Body of pancreas (tissue), 4 donors: ENCODE measurements around the gene APC2. TPM values are rescaled to one million over a fixed set of nuclear protein-coding genes. Genes with fewer than 3 reads are reported as not detected.

Source experiments
- ATAC-seq: fragments of 150-250 bp; one replicate; pipeline ENCODE4 v1.9.1; 2016
- DNase-seq, 4 donors: peaks; one replicate each; pipeline ENCODE4 v3.0.0-alpha.2; 2019
- H3K27ac ChIP-seq, 4 donors: fragments of 200-600 bp; sonication (generic); 1 replicate in 3 of 4; 2 replicates in 1 of 4; pipeline versions ENCODE4 v1.5.1 to v1.6.1; 2016 to 2019; ENCODE audit warnings: mild to moderate bottlenecking in 1 of 4, mixed read lengths in 1 of 4, moderate library complexity in 1 of 4
- H3K27me3 ChIP-seq, 2 donors: fragments of 200-600 bp; sonication (generic); one replicate each; pipeline ENCODE4 v1.6.0; 2016; ENCODE audit warnings: mild to moderate bottlenecking in 1 of 2
- H3K36me3 ChIP-seq, 2 donors: fragments of 200-600 bp; sonication (generic); replicated peaks in 1 of 2; 2 replicates each; pipeline ENCODE4 v1.5.1; 2016; ENCODE audit warnings: low read depth in 2 of 2; ENCODE audit not compliant: insufficient read depth in 1 of 2
- H3K4me1 ChIP-seq: fragments of 200-600 bp; sonication (generic); one replicate; pipeline ENCODE4 v1.6.0; 2016
- H3K4me3 ChIP-seq, 2 donors: fragments of 200-600 bp; sonication (generic); 1 replicate in 1 of 2; 2 replicates in 1 of 2; pipeline ENCODE4 v1.5.1; 2016 to 2019
- H3K9me3 ChIP-seq, 3 donors: fragments of 200-600 bp; sonication (generic); 1 replicate in 2 of 3; 2 replicates in 1 of 3; pipeline ENCODE4 v1.5.1; 2016
- POLR2A ChIP-seq, 3 donors: fragments of 450-650 bp; IDR thresholded peaks; one replicate each; pipeline ENCODE4 v1.6.1; 2016; ENCODE audit warnings: antibody characterized with exemption in 3 of 3, mild to moderate bottlenecking in 2 of 3
- WGBS, 2 donors: methylation state at CpG; one replicate each; pipeline ENCODE4 v1.1.5; 2017; 5-methylcytosine and 5-hydroxymethylcytosine counted together
- intact Hi-C: fragments of 100-400 bp; cut with DNase I; formaldehyde crosslinking; loops from one replicate; pipeline ENCODE4 v1.15.1; 2023
- total RNA-seq, 2 donors: library from RNA; depleted of rRNA; stranded (reverse); fragments of >200 nt; gene quantifications; one replicate each; pipeline ENCODE4 v1.1.0, GENCODE V29; 2016
- TF ChIP-seq, protein P1 (sequence below), 7 experiments: fragments of 450-650 bp in 4 of 7; fragments of 200-600 bp in 3 of 7; sonication (generic) in 3 of 7; IDR thresholded peaks; one replicate each; pipeline ENCODE4 v1.5.1; 2016 to 2019; ENCODE audit warnings: antibody characterized with exemption in 7 of 7

Gene APC2
- total RNA-seq, 2 donors from 2014 or later = 0.26 TPM; not detected in 1

DNA sequence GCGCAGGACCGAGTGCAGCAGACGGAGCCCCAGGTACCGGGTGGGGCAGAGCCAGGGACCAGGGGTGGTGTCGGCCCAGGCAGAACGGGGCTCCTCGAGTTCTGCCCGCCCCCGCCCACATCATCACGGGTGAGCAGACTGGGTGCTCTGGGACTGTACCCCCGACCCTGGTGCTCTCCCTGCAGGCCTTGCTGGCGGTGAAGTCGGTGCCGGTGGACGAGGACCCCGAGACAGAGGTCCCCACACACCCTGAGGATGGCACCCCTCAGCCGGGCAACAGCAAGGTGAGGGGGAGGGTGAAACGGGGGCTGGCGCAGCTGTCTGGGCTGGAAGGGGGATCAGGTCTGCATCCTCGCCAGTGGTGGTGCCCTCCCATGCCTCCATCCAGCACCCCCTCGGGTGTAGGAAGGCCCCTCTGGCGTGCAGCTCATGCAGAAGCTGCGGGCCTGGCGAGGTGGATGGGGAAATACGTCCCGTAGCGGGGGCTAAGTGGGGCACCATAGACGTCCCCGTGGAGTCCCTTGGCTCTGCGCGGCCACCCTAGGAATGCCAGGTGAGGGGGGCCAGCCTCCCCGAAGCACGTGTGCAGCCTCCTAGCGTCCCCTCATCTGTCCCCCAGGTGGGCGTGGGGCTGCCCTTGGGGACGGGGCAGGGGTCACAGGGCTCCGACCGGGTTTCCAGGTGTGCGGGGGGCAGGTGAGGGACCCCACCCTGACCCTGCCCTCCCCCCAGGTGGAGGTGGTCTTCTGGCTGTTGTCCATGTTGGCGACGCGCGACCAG lies 6.4 kb downstream of the APC2 start:
- no peak overlapping the region for H3K4me3 ChIP-seq
- TF ChIP-seq, protein P1, sequence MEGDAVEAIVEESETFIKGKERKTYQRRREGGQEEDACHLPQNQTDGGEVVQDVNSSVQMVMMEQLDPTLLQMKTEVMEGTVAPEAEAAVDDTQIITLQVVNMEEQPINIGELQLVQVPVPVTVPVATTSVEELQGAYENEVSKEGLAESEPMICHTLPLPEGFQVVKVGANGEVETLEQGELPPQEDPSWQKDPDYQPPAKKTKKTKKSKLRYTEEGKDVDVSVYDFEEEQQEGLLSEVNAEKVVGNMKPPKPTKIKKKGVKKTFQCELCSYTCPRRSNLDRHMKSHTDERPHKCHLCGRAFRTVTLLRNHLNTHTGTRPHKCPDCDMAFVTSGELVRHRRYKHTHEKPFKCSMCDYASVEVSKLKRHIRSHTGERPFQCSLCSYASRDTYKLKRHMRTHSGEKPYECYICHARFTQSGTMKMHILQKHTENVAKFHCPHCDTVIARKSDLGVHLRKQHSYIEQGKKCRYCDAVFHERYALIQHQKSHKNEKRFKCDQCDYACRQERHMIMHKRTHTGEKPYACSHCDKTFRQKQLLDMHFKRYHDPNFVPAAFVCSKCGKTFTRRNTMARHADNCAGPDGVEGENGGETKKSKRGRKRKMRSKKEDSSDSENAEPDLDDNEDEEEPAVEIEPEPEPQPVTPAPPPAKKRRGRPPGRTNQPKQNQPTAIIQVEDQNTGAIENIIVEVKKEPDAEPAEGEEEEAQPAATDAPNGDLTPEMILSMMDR (IDR thresholded peaks at IDR 0.05) = no peak
- no peak for TF ChIP-seq POLR2A (IDR thresholded peaks at IDR 0.05)
- intact Hi-C loops = no loop called here
- H3K27ac ChIP-seq = no peak overlapping the region
- no peak for DNase-seq
- WGBS, 2 donors = 16 to 18% methylated on average over 7 to 41 of the region's 43 CpGs
- H3K9me3 ChIP-seq = no peaks in the 10 kb centered on the region
- no peaks in the 10 kb centered on the region for H3K36me3 ChIP-seq
- peaks cover 43% of the 10 kb centered on the region for H3K4me1 ChIP-seq
- H3K27me3 ChIP-seq = peaks cover 0 to 49% of the 10 kb centered on the region in 2 donors
- ATAC-seq = peak; percentile 1

DNA sequence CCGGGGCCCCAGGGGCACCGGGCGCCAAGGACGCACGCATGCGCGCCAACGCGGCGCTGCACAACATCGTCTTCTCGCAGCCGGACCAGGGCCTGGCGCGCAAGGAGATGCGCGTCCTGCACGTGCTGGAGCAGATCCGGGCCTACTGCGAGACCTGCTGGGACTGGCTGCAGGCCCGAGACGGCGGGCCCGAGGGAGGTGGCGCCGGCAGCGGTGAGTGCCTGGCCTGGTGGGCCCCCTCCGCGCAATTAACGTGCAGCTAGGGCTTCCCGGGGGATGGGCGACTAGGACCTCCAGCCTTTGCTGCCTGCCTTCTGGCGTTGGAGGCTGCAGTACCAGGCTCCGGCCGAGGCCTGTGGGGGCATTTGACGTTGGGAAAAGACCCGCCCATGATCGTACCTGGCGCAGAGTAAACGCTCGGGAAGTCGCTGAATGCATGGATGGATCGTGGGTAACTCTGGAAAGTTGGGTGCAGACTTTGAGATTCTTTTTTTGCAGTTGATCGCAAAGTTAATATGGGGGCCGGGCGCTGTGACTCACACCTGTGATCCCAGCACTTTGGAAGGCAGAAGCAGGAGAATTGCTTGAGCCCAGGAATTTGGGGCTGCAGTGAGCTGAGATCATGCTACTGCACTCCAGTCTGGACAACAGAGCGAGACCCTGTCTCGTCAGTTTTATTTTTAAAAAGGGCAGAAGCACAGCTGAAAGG lies 7.3 kb downstream of the APC2 start:
- WGBS, 2 donors = 9 to 46% methylated on average over 11 to 48 of the region's 48 CpGs
- intact Hi-C loops = no loop called here
- no peak overlapping the region for H3K4me3 ChIP-seq
- DNase-seq (no peak), ATAC-seq (no peak)
- H3K27me3 ChIP-seq = peaks cover 0 to 41% of the 10 kb centered on the region in 2 donors
- no peak overlapping the region for H3K27ac ChIP-seq
- H3K4me1 ChIP-seq = peaks cover 43% of the 10 kb centered on the region
- H3K9me3 ChIP-seq = no peaks in the 10 kb centered on the region
- TF ChIP-seq, protein P1 (IDR thresholded peaks at IDR 0.05) = no peak
- TF ChIP-seq POLR2A (IDR thresholded peaks at IDR 0.05) = no peak
- H3K36me3 ChIP-seq = no peaks in the 10 kb centered on the region

DNA sequence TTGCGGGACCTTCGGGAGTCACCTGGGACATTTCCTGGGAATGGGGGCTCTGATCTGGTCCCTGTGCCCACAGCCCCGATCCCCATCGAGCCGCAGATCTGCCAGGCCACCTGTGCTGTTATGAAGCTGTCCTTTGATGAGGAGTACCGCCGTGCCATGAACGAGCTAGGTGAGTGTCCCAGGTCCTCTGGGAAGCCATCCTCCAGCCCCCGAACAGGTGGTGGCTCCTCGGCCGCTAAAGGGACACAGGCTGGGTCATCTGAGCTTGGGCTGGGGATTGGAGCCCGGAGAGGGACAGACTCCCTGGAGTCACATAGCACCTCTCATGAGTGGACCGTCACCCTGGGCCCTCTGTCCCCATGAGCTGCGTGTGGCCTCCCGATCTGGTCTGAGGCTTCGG lies 8.0 kb downstream of the APC2 start:
- DNase-seq (no peak), ATAC-seq (no peak)
- H3K27ac ChIP-seq = no peak overlapping the region
- no peak overlapping the region for H3K4me3 ChIP-seq
- H3K27me3 ChIP-seq = peaks cover 0 to 34% of the 10 kb centered on the region in 2 donors
- no peak for TF ChIP-seq POLR2A (IDR thresholded peaks at IDR 0.05)
- TF ChIP-seq, protein P1 (IDR thresholded peaks at IDR 0.05) = no peak
- intact Hi-C loops = no loop called here
- peaks cover 38% of the 10 kb centered on the region for H3K4me1 ChIP-seq
- H3K9me3 ChIP-seq = no peaks in the 10 kb centered on the region
- H3K36me3 ChIP-seq = no peaks in the 10 kb centered on the region
- WGBS, 2 donors = 74 to 75% methylated on average over 5 to 14 of the region's 16 CpGs

DNA sequence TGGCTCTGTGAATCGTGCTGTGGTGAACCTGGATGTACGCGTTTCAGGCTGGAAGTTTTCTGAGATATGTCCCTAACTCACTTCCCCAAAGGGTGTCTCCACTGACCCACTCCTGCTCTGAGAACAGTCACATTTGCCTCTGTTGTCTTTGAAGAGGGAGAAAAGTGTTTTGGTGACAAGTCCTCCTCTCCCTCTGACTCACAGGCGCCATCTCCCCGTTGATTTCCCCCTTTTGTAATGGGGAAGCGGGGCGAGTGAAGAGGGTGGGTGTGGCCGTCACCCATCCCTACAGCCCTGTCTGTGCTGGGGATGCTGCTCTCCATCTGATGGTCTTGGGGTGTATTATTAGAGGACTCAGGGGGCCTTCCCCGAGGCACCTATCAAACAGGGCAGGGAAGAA lies 9.6 kb downstream of the APC2 start:
- TF ChIP-seq, protein P1 (IDR thresholded peaks at IDR 0.05) = no peak
- TF ChIP-seq POLR2A (IDR thresholded peaks at IDR 0.05) = no peak
- ATAC-seq = no peak
- H3K4me3 ChIP-seq = no peak overlapping the region
- no peak for DNase-seq
- no peak overlapping the region for H3K27ac ChIP-seq
- intact Hi-C loops = no loop called here
- H3K36me3 ChIP-seq = no peaks in the 10 kb centered on the region
- 72 to 86% methylated on average over 9 of the region's 9 CpGs for WGBS, 2 donors
- H3K4me1 ChIP-seq = peaks cover 26% of the 10 kb centered on the region
- H3K9me3 ChIP-seq = no peaks in the 10 kb centered on the region
- peaks cover 0 to 26% of the 10 kb centered on the region in 2 donors for H3K27me3 ChIP-seq
